Osteocyte (in vitro differentiated cells): ENCODE results near the gene ZNF879. TPM values are rescaled to one million over a fixed set of nuclear protein-coding genes. Genes with fewer than 3 reads are reported as not detected.

Experiments
- DNase-seq: peaks from one replicate; pipeline ENCODE4 v3.0.0; 2021; ENCODE audit warnings: mixed read lengths; ENCODE audit not compliant: unreplicated experiment; ENCODE audit errors: extremely low spot score
- H3K27ac Mint-ChIP-seq: one replicate; pipeline ENCODE4 v1.8.0; 2021; ENCODE audit warnings: mild to moderate bottlenecking, mixed read lengths; ENCODE audit not compliant: unreplicated experiment
- H3K27me3 Mint-ChIP-seq: one replicate; pipeline ENCODE4 v1.8.0; 2021; ENCODE audit warnings: mixed read lengths; ENCODE audit not compliant: unreplicated experiment
- H3K36me3 Mint-ChIP-seq: one replicate; pipeline ENCODE4 v1.8.0; 2021; ENCODE audit warnings: mixed read lengths; ENCODE audit not compliant: unreplicated experiment
- H3K4me1 Mint-ChIP-seq: one replicate; pipeline ENCODE4 v1.8.0; 2021; ENCODE audit warnings: mixed read lengths; ENCODE audit not compliant: unreplicated experiment
- H3K4me3 Mint-ChIP-seq: one replicate; pipeline ENCODE4 v1.8.0; 2021; ENCODE audit warnings: mild to moderate bottlenecking, moderate library complexity, mixed read lengths; ENCODE audit not compliant: unreplicated experiment
- H3K9me3 Mint-ChIP-seq: one replicate; pipeline ENCODE4 v1.8.0; 2021; ENCODE audit warnings: mixed read lengths; ENCODE audit not compliant: unreplicated experiment
- total RNA-seq: library from RNA; stranded (reverse); gene quantifications from 2 replicates; pipeline ENCODE4 v1.2.1, GENCODE V29; 2021
- TF ChIP-seq, protein P1 (sequence below): fragments of 200-600 bp; sonication (generic); IDR thresholded peaks from 2 replicates; pipeline ENCODE4 v1.5.0; 2021; ENCODE audit warnings: antibody characterized with exemption, mild to moderate bottlenecking, moderate library complexity

Gene ZNF879
- total RNA-seq, 1 donor from 2014 or later, result 4.2 TPM

DNA sequence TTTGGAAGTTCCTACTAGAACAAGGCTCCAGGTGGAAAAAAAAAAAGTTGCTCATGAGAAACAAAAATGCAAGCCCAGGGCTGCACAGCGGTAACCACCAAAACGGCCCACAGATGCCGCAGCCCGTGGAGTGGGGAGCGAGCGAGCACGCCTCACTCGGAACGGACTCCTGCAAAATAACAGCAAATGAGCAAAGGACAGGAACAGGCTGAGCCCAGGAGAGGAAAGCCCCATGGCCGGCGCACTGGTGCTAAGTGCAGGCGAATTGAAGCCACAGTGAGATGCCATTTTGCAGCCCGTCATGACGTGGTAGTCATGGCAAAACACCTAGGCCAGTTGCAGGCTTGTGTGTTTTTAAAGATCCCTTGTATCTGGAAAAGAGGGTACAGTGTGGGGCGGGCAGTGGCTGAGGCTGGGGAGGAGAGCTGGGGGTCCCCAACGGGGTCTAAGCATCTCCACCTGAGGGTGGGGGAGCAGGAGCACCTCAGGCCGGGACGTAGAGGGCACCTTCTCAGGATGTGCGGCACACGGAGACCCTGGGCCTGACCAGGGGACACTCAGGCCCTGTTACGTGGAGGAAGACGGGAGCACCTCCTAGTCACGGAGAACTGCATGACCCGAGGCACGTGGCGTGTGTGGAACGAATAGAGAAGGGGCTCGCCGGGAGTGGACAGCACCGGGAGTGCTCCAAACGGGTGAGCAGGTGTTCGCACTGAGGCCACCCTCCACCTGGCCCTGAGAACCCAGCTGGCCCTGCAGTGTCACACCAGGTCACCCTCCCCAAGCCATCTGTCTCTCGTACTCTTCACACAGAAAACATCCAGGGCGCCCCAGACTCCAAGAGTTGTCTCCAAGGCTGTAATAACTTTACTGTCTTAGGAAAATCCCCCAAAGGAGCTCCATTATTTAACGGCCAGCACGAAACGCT is 39.2 kb upstream of the ZNF879 start:
- Mint-ChIP-seq H3K9me3 (peaks cover 15% of the 10 kb centered on the region), H3K4me1 (no peaks in the 10 kb centered on the region)
- TF ChIP-seq, protein P1, sequence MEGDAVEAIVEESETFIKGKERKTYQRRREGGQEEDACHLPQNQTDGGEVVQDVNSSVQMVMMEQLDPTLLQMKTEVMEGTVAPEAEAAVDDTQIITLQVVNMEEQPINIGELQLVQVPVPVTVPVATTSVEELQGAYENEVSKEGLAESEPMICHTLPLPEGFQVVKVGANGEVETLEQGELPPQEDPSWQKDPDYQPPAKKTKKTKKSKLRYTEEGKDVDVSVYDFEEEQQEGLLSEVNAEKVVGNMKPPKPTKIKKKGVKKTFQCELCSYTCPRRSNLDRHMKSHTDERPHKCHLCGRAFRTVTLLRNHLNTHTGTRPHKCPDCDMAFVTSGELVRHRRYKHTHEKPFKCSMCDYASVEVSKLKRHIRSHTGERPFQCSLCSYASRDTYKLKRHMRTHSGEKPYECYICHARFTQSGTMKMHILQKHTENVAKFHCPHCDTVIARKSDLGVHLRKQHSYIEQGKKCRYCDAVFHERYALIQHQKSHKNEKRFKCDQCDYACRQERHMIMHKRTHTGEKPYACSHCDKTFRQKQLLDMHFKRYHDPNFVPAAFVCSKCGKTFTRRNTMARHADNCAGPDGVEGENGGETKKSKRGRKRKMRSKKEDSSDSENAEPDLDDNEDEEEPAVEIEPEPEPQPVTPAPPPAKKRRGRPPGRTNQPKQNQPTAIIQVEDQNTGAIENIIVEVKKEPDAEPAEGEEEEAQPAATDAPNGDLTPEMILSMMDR, result no peak

DNA sequence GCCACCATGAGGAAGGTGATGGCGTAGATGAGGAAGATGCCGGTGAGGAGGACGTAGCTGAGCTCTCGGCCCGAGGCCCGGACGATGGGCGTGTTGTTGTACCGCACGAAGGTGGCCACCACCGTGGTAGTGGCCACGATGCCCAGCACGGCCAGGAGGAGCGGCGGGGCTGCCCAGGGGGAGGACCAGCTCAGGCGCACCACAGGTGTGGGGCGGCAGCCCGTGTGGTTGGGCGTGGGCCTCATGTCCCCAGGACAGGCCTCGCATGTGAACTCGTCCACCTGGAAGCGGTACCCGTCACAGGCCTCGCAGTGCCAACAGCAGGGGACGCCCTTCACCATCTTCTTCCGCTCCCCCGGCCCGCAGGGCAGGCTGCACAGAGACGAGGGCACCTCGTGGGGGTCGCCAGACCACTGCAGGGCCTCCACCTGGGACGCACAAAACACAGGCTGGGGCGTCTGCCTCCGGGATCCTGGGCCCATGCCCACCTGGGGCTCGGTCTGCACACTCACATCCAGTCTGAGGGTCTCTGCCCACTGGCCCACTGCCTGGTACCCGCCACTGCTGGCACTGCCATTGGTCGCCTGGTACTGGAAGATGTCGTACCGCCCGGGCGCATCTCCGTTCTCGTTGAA is 37.2 kb upstream of the ZNF879 start:
- no peak for DNase-seq
- Mint-ChIP-seq H3K4me3 (no peak overlapping the region), H3K4me1 (no peaks in the 10 kb centered on the region), H3K36me3 (peaks cover 2% of the 10 kb centered on the region), H3K27ac (no peak overlapping the region), H3K27me3 (no peaks in the 10 kb centered on the region), H3K9me3 (peaks cover 12% of the 10 kb centered on the region)
- TF ChIP-seq, protein P1, result no peak

More for the DNA sequence above, 39.2 kb upstream of the ZNF879 start:
- no peaks in the 10 kb centered on the region for H3K27me3 Mint-ChIP-seq
- peaks cover 2% of the 10 kb centered on the region for H3K36me3 Mint-ChIP-seq
- no peak overlapping the region for H3K27ac Mint-ChIP-seq
- no peak for DNase-seq
- H3K4me3 Mint-ChIP-seq, result no peak overlapping the region

DNA sequence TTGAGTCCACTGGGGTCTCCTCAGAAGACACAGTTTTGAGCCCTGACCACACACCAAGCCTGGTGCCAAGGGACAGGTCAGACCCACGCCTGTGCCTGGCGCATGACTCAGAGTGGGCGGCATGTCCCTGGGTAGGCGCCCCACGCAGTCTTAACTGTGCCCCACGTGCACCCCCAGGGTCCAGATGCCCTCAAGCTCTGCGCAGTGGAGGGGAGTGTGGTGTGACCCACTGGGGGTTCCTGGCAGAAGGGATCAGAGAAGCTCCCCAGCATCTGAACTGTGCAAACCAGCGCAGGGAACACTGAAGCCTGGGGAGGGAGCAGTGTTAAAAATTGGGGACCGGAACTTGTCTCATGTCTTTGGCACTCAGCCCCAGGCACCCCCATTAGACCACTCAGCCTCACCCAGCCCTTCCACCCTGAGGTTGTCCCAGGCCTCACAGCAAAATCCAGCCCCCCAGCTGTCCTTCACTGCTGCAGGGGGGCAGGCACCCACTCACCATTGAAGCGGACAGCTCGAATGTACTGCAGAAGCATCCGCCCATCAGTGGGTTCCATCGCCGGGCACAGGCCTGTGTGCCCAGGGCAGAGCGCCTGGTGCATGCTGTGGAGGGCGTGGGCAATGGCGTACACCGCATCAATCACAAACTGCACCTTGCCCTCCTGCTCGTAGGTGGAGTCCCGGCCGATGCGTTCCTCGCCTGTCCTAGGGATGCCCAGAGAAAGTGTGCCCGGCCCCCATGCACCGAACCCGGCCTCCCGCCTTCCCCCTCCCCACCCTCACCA is 35.0 kb upstream of the ZNF879 start:
- peak; percentile 80 for DNase-seq
- H3K9me3 Mint-ChIP-seq, result peaks cover 12% of the 10 kb centered on the region
- H3K36me3 Mint-ChIP-seq, result no peaks in the 10 kb centered on the region
- no peaks in the 10 kb centered on the region for H3K4me1 Mint-ChIP-seq
- TF ChIP-seq, protein P1, result no peak
- H3K4me3 Mint-ChIP-seq, result no peak overlapping the region
- H3K27me3 Mint-ChIP-seq, result no peaks in the 10 kb centered on the region
- no peak overlapping the region for H3K27ac Mint-ChIP-seq

DNA sequence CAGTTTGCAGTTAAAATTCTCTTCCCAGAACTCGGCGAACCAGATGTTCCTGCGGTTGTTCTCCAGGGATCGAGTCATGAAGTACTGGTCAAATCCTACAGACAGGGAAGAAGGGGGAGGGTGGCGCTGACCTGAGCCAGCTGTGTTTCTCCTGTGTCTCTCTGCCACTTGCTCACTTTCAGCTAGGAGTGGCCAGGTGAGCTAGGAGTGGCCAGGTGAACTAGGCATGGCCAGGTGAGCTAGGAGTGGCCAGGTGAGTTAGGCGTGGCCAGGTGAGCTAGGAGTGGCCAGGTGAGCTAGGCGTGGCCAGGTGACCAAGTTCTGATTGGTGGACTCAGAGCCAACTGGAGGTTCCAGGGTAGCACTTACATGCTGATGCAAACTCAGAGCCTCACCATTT is 34.3 kb upstream of the ZNF879 start:
- Mint-ChIP-seq H3K27me3 (no peaks in the 10 kb centered on the region), H3K4me1 (no peaks in the 10 kb centered on the region), H3K27ac (no peak overlapping the region), H3K36me3 (no peaks in the 10 kb centered on the region), H3K4me3 (no peak overlapping the region), H3K9me3 (peaks cover 12% of the 10 kb centered on the region)
- TF ChIP-seq, protein P1, result no peak
- DNase-seq, result peak; percentile 57
